ENCODE measurements around the gene DYDC1.

The DYDC1 gene

DNA sequence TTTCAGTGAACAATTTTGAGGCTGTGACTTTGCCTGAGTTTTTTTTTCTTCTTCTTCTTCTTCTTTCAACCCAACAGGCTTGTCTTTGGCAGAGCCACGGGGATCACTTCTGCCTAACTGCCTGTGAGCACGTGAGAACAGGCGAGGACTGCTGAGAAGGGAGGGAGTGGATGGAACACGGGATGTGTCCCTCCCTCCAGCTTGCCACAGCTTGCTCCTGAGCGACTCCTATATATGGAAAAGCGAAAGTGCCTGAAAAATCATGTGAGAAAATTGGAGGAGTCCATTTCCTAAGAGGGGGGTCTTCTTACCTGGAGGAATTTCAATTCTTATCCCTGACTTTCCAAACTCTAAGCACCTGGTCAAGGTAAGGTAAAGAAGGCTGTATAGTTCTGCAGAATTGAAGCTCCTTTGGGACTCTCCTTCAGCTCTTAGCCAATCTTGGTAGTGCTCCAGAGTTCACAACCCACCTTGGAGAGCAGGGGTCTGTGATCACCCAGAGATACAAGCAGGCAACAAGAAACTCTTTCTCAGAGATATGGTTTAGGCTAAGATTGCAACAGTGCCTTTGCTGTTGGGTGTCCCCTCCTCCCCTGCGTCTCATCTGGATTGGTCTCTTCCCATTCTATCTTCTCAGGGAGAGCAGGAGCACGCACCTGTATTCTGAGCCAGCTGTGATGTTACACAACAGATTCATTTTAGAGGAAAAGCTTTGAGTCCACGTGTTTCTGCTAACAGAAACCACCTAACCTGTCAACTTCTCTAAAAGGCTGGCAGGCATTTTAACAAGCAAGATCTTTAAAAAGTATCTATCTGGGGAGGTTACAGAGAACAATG lies 66.9 kb downstream of the DYDC1 start, which contains the start of gene MAT1A:
TSS of gene MAT1A (minus strand) at position 208 of the 837 bp plus-strand sequence. CDS start 235 bp downstream, outside the sequence.
- no peak for TF ChIP-seq CTCF (IDR thresholded peaks at IDR 0.05; ENCODE audit: control insufficient read depth, extremely low read depth, insufficient read depth)
- H3K4me3 ChIP-seq (ENCODE audit: low read depth, low read length), result no peak within 1 kb of the TSS
- peak; percentile 8 for DNase-seq (ENCODE audit: low read depth)

GRCh38 chr10:80288849-80289248 lies 67.7 kb downstream of the DYDC1 start:
- H3K4me3 ChIP-seq (ENCODE audit: low read depth, low read length), result no peak overlapping the region

More at GRCh38 chr10:80288849-80289248, 67.7 kb downstream of the DYDC1 start:
- TF ChIP-seq CTCF (IDR thresholded peaks at IDR 0.05; ENCODE audit: control insufficient read depth, extremely low read depth, insufficient read depth), result no peak
- no peak for DNase-seq (ENCODE audit: low read depth)

Data from LNCaP clone FGC (cell line).